Mucosa of descending colon (tissue), 3 donors: ENCODE results near the gene SLC23A3. TPM values are rescaled to one million over a fixed set of nuclear protein-coding genes. Genes with fewer than 3 reads are reported as not detected.

Experiments used
- ATAC-seq: fragments of 200-7000 bp; cut with Tn5 transposase; one replicate; pipeline ENCODE4 v1.9.1; 2020; ENCODE audit warnings: mild to moderate bottlenecking, moderate library complexity
- DNase-seq, 3 donors: peaks; one replicate each; pipeline ENCODE4 v3.0.0-alpha.2; 2020
- H3K36me3 ChIP-seq: fragments of 200-600 bp; one replicate; pipeline ENCODE4 v1.8.0; 2021; ENCODE audit warnings: low read depth, mild to moderate bottlenecking
- H3K4me1 ChIP-seq: fragments of 200-600 bp; one replicate; pipeline ENCODE4 v1.8.0; 2021; ENCODE audit warnings: low read depth, mild to moderate bottlenecking
- H3K4me3 ChIP-seq: fragments of 200-600 bp; one replicate; pipeline ENCODE4 v1.8.0; 2021; ENCODE audit warnings: mild to moderate bottlenecking
- H3K9me3 ChIP-seq: fragments of 200-600 bp; one replicate; pipeline ENCODE4 v1.8.0; 2021; ENCODE audit warnings: mild to moderate bottlenecking
- intact Hi-C, 2 donors: fragments of 100-400 bp; cut with DNase I in 1 of 2; cut with micrococcal nuclease in 1 of 2; formaldehyde crosslinking; loops; one replicate each; pipeline versions ENCODE4 v1.11.0 to v1.11.1; 2022; cut with DNase I, micrococcal nuclease
- total RNA-seq, 3 donors: library from RNA; stranded (reverse); fragmentation: NEBNext Ultra II Directional in 2 of 3; extraction: Animal tissue kit (Norgen Biotek cat#: 25700) in 2 of 3; gene quantifications; one replicate each; pipeline versions ENCODE4 v1.2.1 to v1.2.4, GENCODE V29; 2021 to 2023
- TF ChIP-seq, protein P1 (sequence below): fragments of 200-600 bp; IDR thresholded peaks from one replicate; pipeline ENCODE4 v1.8.0; 2022; ENCODE audit warnings: antibody characterized with exemption, mild to moderate bottlenecking
- donor health status: DM: no; HTN: no; CAD: no; lungs with moderate emphysema.
- donor health status: DM: no; HTN: no; CAD: no.
- donor health status: DM: no; HTN: yes; CAD: no.

SLC23A3 gene
- total RNA-seq, 3 donors from 2014 or later = 5.8 to 13.6 (median 7.6) TPM

DNA sequence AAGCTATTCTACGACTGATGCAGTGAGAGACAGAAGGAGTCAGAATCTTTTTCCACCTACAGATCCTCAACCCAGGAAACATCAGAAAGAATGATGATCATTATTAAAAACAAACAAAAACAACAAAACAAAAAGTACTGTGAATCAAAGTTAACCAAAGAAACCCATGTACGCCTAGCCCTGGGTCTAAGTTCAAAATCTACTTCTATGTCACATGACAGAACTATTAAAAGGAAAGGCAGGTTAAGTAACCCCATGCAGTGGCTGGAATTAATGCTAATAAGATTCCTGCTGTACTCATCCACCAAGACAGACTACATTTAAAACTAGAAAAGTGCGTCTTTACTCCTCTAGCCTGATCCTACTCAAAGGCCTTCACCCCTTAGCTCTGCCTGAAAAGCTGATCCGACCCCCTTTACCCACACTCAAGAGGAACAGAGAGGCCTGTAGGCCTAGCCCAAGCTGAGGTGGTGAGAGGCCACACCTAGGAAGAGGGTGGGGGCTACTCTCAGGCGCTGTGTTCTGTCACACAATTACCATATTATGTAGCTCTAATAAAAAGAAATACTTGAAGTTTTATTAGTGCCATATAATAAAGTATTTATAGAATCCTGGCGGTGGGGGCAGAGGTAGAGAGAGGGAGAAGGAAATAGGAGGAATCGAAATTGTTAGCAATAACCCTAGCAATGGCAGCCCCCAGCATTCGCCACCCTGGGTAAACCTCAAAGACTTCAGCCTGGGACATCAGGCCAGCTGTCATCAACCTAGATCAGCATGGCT is 46.3 kb downstream of the SLC23A3 start:
- Histone ChIP-seq H3K4me1 (peaks cover 38% of the 10 kb centered on the region), H3K4me3 (no peak overlapping the region), H3K9me3 (no peaks in the 10 kb centered on the region), H3K36me3 (no peaks in the 10 kb centered on the region)
- TF ChIP-seq, protein P1, sequence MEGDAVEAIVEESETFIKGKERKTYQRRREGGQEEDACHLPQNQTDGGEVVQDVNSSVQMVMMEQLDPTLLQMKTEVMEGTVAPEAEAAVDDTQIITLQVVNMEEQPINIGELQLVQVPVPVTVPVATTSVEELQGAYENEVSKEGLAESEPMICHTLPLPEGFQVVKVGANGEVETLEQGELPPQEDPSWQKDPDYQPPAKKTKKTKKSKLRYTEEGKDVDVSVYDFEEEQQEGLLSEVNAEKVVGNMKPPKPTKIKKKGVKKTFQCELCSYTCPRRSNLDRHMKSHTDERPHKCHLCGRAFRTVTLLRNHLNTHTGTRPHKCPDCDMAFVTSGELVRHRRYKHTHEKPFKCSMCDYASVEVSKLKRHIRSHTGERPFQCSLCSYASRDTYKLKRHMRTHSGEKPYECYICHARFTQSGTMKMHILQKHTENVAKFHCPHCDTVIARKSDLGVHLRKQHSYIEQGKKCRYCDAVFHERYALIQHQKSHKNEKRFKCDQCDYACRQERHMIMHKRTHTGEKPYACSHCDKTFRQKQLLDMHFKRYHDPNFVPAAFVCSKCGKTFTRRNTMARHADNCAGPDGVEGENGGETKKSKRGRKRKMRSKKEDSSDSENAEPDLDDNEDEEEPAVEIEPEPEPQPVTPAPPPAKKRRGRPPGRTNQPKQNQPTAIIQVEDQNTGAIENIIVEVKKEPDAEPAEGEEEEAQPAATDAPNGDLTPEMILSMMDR = no peak
- peak; percentile 54 to 73 (median 58) for DNase-seq
- intact Hi-C loops = no loop called here
- ATAC-seq = peak; percentile 58

DNA sequence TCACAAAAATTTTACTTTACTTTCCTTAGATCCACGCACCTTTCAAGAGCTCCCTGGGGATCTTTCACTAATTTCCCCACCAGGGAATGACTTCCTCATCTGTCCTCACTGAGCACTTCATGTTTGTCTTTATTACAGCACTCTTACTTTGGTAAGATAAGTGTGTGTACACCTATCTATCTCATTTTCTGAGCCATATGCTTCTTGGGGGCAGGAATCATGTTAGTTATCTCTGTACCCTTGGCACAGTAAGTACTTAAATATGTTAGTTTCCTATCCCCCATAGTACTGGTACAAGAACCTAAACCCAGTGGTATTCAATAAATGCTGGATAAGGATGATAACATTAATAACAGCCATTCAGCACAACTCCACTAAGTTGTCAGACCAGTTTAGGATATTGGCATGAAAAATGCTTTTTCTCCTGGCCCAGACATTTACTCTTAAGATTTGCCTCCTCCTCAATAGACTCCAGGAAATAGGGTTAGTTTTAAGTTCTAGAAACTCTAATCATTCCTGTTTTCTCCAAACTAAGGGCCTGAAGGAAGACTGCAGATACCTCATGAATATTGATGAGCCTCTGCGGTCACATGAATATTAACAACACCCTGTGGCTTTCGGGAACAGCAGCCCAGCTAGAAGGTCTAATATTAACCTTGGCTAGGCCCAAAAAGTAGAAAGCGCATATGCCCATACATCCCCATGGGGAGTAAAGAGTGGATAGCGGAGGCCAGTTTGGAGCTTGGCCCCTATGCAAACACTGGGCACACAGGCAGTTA is 47.4 kb downstream of the SLC23A3 start:
- TF ChIP-seq, protein P1 = no peak
- ATAC-seq (no peak), DNase-seq (no peak)
- Histone ChIP-seq H3K4me1 (peaks cover 49% of the 10 kb centered on the region), H3K36me3 (no peaks in the 10 kb centered on the region), H3K9me3 (no peaks in the 10 kb centered on the region), H3K4me3 (no peak overlapping the region)
- intact Hi-C loops = no loop called here

DNA sequence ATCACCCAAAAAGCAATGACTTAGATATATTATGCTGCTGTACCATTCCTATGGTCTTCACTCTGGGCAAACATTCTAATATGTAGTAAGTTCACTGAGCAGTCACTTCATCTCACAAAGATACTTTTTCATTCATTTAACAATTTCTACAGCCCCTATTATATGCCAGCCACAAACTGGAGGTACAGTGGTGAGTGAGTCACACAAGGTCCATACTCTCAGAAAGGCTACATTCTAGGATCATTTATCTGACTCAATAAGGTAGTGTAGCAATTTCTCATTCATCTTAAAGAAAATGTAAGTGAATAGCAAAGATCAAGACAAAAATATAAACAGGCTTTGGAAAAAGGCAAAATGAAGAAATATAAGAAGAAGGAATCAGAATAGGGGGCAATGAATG is 49.7 kb downstream of the SLC23A3 start:
- TF ChIP-seq, protein P1 = no peak
- Histone ChIP-seq H3K9me3 (no peaks in the 10 kb centered on the region), H3K4me3 (no peak overlapping the region), H3K4me1 (peaks cover 61% of the 10 kb centered on the region), H3K36me3 (no peaks in the 10 kb centered on the region)
- DNase-seq (no peak), ATAC-seq (no peak)
- intact Hi-C loops = no loop called here

DNA sequence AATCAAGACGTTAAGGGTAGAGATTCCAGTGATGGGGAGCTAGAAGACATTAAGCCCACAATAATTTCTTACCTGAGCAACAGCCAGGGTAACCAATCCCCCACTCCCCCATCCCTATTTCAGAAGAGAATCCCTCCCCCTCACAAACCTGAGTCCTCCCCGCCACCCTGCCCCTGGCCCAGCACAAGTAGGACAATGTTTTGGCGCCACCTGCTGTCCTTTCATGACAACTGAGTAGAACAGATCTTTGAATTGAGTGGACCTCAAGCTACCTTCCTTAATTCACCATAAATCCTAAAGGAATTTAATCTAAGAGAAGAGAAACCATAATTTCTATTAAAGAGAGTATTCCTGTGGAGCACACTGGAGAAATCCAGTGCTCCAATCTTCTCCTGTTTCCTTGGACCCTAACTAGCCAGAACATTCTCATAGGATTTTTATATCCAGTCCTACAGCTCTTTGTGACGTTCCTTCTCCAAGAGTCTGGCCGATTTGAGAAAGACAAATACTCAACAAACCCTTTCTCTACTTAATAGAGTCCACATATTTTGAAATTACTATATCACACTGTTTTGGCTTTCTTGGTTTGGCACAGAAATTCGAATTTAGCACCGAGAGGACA is 50.3 kb downstream of the SLC23A3 start:
- peaks cover 63% of the 10 kb centered on the region for H3K4me1 ChIP-seq
- peak; percentile 57 to 90 (median 70) for DNase-seq
- H3K4me3 ChIP-seq = no peak overlapping the region
- peak; percentile 13 for ATAC-seq
- no peaks in the 10 kb centered on the region for H3K9me3 ChIP-seq
- no peaks in the 10 kb centered on the region for H3K36me3 ChIP-seq
- intact Hi-C loops = loop anchor here in 1 of 2 donors (5.0 kb wide), 1 partner anchor 47 kb away; no protein-coding TSS in a partner anchor
- TF ChIP-seq, protein P1 = peak; percentile 35

DNA sequence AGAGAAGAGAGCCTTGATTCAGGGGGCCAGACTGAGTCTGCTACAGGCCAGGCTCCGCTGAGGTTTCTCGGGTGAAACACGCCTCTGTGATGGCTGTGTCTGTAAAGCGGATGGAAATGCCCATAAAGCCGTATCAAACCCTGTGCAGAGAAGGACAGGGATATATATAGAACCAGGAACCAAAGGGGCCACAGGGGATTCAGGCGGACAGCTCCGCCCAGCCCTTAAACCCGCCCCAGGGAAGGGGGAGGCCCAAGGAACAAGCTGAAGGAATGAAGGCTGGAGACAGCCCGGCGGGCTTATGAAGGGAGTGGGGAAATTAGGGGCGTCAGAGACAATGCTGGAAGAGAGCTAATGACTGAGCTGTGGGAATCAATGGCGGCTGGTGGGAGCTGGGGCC is 51.3 kb downstream of the SLC23A3 start:
- Histone ChIP-seq H3K9me3 (no peaks in the 10 kb centered on the region), H3K4me1 (peaks cover 60% of the 10 kb centered on the region), H3K36me3 (no peaks in the 10 kb centered on the region), H3K4me3 (no peak overlapping the region)
- intact Hi-C loops = loop anchor here in 1 of 2 donors (5.0 kb wide), 1 partner anchor 46 kb away; no protein-coding TSS in a partner anchor
- ATAC-seq (peak; percentile 66), DNase-seq (peak; percentile 76 to 80 (median 77))
- TF ChIP-seq, protein P1 = no peak
